Esophagus muscularis mucosa (tissue), 4 donors: ENCODE measurements around the gene HADHA. TPM values are rescaled to one million over a fixed set of nuclear protein-coding genes. Genes with fewer than 3 reads are reported as not detected.

Experiments used
- DNase-seq: peaks from one replicate; pipeline ENCODE4 v3.0.0-alpha.2; 2017; ENCODE audit errors: extremely low spot score
- H3K27ac ChIP-seq, 4 donors: fragments of 200-600 bp; sonication (generic); replicated peaks in 1 of 4; 1 replicate in 3 of 4; 2 replicates in 1 of 4; pipeline ENCODE4 v1.5.1; 2016 to 2019; ENCODE audit warnings: mild to moderate bottlenecking in 1 of 4
- H3K27me3 ChIP-seq, 4 donors: fragments of 200-600 bp; sonication (generic); one replicate each; pipeline versions ENCODE4 v1.5.1 to v1.6.0; 2016 to 2019
- H3K36me3 ChIP-seq, 4 donors: fragments of 200-600 bp; sonication (generic); one replicate each; pipeline ENCODE4 v1.5.1; 2016 to 2019
- H3K4me1 ChIP-seq, 4 donors: fragments of 200-600 bp; sonication (generic); one replicate each; pipeline ENCODE4 v1.5.1; 2016 to 2019
- H3K4me3 ChIP-seq, 4 donors: fragments of 200-600 bp; sonication (generic); 1 replicate in 2 of 4; 2 replicates in 2 of 4; pipeline ENCODE4 v1.5.1; 2016 to 2019; ENCODE audit warnings: mild to moderate bottlenecking in 4 of 4, moderate library complexity in 1 of 4
- H3K9me3 ChIP-seq, 4 donors: fragments of 200-600 bp; sonication (generic); 1 replicate in 3 of 4; 2 replicates in 1 of 4; pipeline ENCODE4 v1.5.1; 2016 to 2019
- EP300 ChIP-seq: sonication (generic); formaldehyde crosslinking; IDR thresholded peaks from one replicate; pipeline ENCODE4 v1.6.1; 2017; ENCODE audit warnings: antibody characterized with exemption
- POLR2A ChIP-seq: fragments of 450-650 bp; IDR thresholded peaks from one replicate; pipeline ENCODE4 v1.6.1; 2017; ENCODE audit warnings: antibody characterized with exemption, moderate library complexity, mild to moderate bottlenecking, low read depth
- POLR2AphosphoS5 ChIP-seq, 2 donors: sonication (generic); formaldehyde crosslinking; IDR thresholded peaks; one replicate each; pipeline ENCODE4 v1.6.1; 2017; ENCODE audit warnings: antibody characterized with exemption in 2 of 2
- WGBS: methylation state at CpG from one replicate; pipeline ENCODE4 v1.1.5; 2018; 5-methylcytosine and 5-hydroxymethylcytosine counted together
- intact Hi-C: fragments of 100-400 bp; cut with DNase I; formaldehyde crosslinking; loops from one replicate; pipeline ENCODE4 v1.15.1; 2023
- total RNA-seq, 4 donors: library from RNA; depleted of rRNA; stranded (reverse); fragments of >200 nt; gene quantifications; one replicate each; pipeline versions ENCODE4 v1.1.0 to v1.2.1, GENCODE V29; 2016
- TF ChIP-seq, protein P1 (sequence below), 3 experiments: fragments of 200-600 bp in 2 of 3; fragments of 450-650 bp in 1 of 3; sonication (generic) in 2 of 3; IDR thresholded peaks; one replicate each; pipeline ENCODE4 v1.5.1; 2017 to 2019; ENCODE audit warnings: antibody characterized with exemption in 3 of 3, mild to moderate bottlenecking in 2 of 3, moderate library complexity in 1 of 3

Gene HADHA
- total RNA-seq, 4 donors from 2014 or later = 155 to 266 (median 175) TPM

DNA sequence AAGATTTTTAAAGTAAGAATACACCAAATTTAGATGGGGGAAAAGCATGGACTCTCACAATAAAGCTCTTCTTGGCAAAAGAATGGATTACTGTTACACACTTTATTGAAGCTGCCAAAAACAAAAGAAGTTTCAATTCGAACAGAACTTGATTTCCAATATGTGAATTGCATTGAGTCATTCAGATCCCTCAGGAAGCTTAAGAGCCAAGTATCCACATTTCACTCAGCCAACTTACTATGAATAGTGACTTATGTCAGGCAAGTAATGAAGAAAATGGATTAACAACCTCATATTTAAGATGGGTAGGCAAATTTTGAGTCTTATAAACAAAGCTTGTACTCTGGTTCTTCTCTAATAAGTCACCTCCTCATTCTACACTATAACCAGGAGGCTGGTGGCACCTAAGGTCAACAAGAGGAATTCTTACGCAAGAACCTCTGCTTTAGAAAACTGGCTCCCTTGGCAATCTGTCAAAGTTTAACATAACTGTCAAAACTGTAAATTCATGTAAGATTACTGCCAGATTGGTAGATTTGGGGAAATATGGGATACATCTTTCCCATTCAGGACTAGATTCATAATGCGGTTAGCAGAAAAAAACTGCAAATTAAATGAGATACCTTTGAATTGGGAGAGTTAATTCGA is 6.0 kb downstream of the HADHA start:
- intact Hi-C loops = loop anchor here (5.0 kb wide), 1 partner anchor 89 kb away; no protein-coding TSS in a partner anchor
- H3K36me3 ChIP-seq = peaks cover 36 to 57% (median 45%) of the 10 kb centered on the region in 4 donors
- 87% methylated on average over 4 of the region's 4 CpGs for WGBS
- peaks cover 33 to 57% (median 53%) of the 10 kb centered on the region in 4 donors for H3K4me1 ChIP-seq
- H3K27ac ChIP-seq = peak overlapping the region in 1 of 4 donors; percentile 25
- TF ChIP-seq POLR2AphosphoS5 (IDR thresholded peaks at IDR 0.05) (no peak), POLR2A (no peak), EP300 (no peak)
- TF ChIP-seq, protein P1, sequence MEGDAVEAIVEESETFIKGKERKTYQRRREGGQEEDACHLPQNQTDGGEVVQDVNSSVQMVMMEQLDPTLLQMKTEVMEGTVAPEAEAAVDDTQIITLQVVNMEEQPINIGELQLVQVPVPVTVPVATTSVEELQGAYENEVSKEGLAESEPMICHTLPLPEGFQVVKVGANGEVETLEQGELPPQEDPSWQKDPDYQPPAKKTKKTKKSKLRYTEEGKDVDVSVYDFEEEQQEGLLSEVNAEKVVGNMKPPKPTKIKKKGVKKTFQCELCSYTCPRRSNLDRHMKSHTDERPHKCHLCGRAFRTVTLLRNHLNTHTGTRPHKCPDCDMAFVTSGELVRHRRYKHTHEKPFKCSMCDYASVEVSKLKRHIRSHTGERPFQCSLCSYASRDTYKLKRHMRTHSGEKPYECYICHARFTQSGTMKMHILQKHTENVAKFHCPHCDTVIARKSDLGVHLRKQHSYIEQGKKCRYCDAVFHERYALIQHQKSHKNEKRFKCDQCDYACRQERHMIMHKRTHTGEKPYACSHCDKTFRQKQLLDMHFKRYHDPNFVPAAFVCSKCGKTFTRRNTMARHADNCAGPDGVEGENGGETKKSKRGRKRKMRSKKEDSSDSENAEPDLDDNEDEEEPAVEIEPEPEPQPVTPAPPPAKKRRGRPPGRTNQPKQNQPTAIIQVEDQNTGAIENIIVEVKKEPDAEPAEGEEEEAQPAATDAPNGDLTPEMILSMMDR (IDR thresholded peaks at IDR 0.05) = no peak
- H3K4me3 ChIP-seq = no peak overlapping the region
- no peaks in the 10 kb centered on the region for H3K27me3 ChIP-seq
- H3K9me3 ChIP-seq = no peaks in the 10 kb centered on the region
- DNase-seq = no peak

DNA sequence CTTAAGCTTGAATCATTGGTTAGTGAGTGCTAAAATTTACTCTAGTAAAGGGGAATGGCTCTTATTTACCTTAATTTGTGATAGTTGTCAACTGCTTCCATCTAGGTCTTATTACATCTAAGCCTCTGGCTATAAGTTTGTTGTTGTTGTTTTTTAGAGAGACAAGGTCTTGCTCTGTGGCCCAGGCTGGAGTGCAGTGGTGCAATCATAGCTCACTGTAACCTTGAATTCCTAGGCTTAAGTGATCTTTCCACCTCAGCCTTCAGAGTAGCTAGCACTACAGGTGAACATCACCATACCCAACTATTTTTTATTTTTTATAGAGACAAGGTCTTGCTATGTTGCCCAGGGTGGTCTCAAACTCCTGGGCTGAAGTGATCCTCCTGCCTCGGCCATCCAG is 6.6 kb downstream of the HADHA start:
- TF ChIP-seq POLR2AphosphoS5 (IDR thresholded peaks at IDR 0.05) = no peak
- TF ChIP-seq POLR2A = no peak
- TF ChIP-seq, protein P1 (IDR thresholded peaks at IDR 0.05) = no peak
- no peak overlapping the region for H3K4me3 ChIP-seq
- peaks cover 42 to 63% (median 51%) of the 10 kb centered on the region in 4 donors for H3K36me3 ChIP-seq
- H3K9me3 ChIP-seq = no peaks in the 10 kb centered on the region
- WGBS = 87% methylated on average over 1 of the region's 1 CpG
- no peak overlapping the region for H3K27ac ChIP-seq
- H3K27me3 ChIP-seq = no peaks in the 10 kb centered on the region
- intact Hi-C loops = loop anchor here (5.0 kb wide), 1 partner anchor 89 kb away; no protein-coding TSS in a partner anchor
- peaks cover 33 to 51% (median 47%) of the 10 kb centered on the region in 4 donors for H3K4me1 ChIP-seq
- DNase-seq = no peak

DNA sequence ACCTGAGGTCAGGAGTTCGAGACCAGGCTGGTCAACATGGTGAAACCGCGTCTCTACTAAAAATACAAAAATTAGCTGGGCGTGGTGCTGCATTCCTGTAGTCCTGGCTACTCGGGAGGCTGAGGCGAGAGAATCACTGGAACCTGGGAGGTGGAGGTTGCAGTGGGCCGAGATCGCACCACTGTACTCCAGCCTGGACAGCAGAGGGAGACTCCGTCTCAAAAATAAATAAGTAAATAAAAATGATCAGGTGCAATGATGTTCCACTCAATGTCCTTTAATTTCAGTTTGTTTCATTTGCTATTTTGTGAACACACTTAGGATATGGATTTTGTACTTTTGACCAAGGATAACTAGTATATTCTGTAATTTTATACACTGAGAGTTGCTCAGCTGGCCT is 9.3 kb downstream of the HADHA start:
- intact Hi-C loops = loop anchor here (5.0 kb wide), 1 partner anchor 92 kb away; no protein-coding TSS in a partner anchor
- Histone ChIP-seq H3K4me3 (no peak overlapping the region), H3K27me3 (no peaks in the 10 kb centered on the region), H3K4me1 (peaks cover 12 to 23% (median 20%) of the 10 kb centered on the region in 4 donors), H3K27ac (no peak overlapping the region), H3K36me3 (peaks cover 66 to 91% (median 77%) of the 10 kb centered on the region in 4 donors), H3K9me3 (no peaks in the 10 kb centered on the region)
- TF ChIP-seq, protein P1 (IDR thresholded peaks at IDR 0.05) = peak in 2 of 3 experiments; percentile 25 to 35
- TF ChIP-seq POLR2A = no peak
- no peak for TF ChIP-seq POLR2AphosphoS5 (IDR thresholded peaks at IDR 0.05)
- no peak for TF ChIP-seq EP300
- no peak for DNase-seq
- 89% methylated on average over 9 of the region's 9 CpGs for WGBS

DNA sequence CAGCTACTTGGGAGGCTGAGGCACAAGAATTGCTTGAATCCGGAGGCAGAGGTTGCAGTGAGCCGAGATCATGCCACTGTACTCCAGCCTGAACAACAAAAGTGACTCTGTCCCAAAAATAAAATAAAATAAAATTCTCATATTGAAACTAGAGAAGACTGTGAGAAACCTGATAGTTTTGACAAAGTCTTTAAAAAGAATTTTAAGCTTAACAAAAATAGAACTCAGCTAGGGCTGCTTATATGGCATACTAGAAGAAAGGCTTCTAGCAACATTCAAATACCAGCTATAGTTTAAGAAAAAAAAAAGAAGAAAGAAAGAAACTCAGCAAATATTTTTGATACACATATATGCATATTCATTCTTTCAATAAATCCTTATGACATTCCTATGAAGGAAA is 13.6 kb downstream of the HADHA start:
- H3K4me3 ChIP-seq = no peak overlapping the region
- no peak for DNase-seq
- intact Hi-C loops = no loop called here
- no peaks in the 10 kb centered on the region for H3K4me1 ChIP-seq
- H3K36me3 ChIP-seq = peaks cover 89 to 100% (median 94%) of the 10 kb centered on the region in 4 donors
- WGBS = 96% methylated on average over 2 of the region's 2 CpGs
- TF ChIP-seq POLR2A (no peak), POLR2AphosphoS5 (IDR thresholded peaks at IDR 0.05) (no peak), EP300 (no peak)
- TF ChIP-seq, protein P1 (IDR thresholded peaks at IDR 0.05) = no peak
- no peak overlapping the region for H3K27ac ChIP-seq
- H3K27me3 ChIP-seq = no peaks in the 10 kb centered on the region
- no peaks in the 10 kb centered on the region for H3K9me3 ChIP-seq
